GM19025 (cell line): ENCODE data around the gene PPP1R27.

Experiments
- ATAC-seq: cut with Tn5 transposase; IDR thresholded peaks from one replicate; pipeline ENCODE4 v1.9.1; 2021; ENCODE audit warnings: mild to moderate bottlenecking, low read depth, moderate library complexity; ENCODE audit not compliant: unreplicated experiment

PPP1R27 gene

GRCh38 chr17:81863123-81863675 is 28.3 kb upstream of the PPP1R27 start:
- ATAC-seq: no peak

DNA sequence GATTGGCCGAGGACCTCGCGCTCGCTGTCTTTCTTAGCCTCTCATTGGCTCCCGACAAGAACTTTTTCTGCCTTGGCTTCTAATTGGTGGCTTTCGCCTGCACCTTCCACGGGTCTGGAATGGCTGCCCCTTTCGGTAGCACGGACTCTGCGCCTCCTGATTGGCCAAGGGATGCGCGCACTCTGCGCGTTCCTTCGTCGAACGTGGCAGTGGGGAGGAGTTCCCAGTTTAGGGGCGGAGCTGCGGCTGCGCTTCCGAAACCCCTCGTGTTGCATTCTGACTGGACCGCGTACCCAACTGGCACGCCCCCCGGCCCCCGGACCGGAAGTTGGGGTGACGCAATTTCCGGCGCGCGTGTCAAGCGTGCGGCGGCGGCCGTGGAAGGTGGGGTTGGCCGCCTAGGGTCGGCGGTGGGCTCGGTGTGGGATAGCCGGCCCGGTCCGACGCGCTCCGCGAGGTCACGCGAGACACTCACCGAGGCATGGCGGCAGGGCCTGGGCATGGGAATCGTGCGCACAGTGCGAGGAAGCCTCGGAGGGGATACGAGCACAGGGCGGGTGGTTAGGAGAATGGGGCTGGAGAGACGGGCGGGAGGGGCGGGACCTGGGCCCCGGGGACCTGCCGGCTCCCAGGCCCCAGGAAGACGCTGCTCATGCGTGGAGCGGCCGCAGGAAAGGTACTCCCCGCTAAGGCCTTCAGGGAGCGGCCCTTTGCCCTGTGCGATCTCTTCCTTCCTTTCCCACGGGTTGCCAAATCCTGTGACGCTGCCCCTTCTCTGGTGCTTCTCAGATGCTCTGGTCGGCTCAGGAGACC is 26.1 kb upstream of the PPP1R27 start:
- peak; percentile 77 for ATAC-seq

DNA sequence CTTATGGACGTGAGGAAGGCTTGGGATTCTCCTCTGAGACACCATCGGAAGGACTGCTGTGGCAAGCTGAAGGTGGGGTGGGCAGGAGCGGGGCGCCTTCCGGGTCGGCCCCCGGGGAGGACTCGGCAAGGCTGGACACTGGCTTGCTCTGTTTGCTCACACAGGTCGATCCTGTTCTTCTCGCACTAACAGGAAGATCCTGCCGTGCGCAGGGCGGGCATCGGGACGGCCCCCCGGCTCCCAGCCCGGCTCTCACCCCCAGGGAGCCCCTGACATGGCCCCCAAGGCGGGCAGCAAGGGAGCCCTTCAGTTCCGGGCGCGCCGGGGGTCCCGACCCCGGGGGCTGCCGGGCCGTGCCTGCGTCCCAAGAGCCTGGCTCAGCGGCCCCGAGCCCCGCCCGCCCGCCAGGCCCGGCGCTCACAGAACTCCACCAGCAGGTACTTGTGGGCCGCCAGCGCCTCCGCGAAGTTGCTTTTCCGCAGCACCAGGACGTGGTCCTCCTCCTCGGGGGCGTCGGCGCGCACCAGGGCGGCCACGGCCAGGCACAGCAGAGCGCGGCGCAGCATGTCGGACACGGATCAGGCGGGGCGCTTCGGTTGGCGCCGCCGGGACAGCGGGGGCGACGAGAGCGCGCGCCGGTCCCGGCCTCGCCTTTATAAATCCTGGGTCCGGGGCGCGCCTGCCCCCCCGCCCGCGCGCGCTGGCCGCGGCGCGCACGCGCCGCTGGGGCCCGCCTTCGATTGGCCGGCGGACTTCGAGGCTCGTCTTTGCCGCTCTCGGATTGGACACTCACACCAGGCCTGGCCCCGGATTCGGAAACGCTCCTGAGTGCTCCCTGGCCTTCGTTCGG is 25.3 kb upstream of the PPP1R27 start, which contains the start of gene P4HB:
Gene P4HB, minus strand, starts transcription at position 630 of the 850 bp plus-strand sequence. Its CDS starts 64 bp downstream, at position 566.
- ATAC-seq: no peak

DNA sequence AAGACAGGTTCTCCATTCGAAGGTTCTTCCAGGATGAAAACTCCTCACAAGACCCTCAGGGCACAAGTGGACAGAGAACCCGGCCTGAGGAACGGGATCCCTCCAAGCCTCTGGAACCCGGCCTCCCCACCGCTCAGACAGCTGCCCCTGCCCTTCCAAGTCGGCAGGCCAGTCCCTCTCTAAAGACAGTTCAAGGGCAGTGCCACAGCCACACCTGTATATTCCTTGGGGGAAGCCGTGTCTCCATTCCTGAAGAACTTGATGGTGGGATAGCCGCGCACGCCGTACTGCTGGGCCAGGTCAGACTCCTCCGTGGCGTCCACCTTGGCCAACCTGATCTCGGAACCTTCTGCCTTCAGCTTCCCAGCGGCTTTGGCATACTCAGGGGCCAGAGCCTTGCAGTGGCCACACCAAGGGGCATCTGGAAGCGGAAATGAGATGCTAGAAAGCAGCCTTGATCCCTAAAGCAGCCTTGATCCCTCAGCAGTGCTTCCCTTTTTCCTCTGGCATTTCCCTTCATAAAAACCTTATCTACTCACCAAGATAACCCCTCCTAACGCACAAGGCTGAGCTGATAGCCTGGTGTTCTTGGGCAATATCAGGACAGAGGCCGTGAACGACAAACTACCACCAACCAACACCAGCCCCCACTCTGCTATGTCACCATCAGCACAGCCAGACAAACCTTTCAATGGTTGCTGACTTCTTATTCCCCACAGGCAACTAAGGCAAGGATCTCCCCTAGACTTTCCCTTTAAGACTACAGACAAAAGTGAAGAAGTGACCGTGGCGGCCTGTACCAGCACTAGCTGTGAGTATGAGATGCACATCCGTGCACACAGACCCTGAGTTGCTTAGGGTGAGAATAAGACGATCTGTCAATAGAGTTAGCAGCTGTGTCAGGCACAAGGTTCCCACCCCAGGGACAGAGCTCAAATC is 24.4 kb upstream of the PPP1R27 start:
- ATAC-seq: no peak

DNA sequence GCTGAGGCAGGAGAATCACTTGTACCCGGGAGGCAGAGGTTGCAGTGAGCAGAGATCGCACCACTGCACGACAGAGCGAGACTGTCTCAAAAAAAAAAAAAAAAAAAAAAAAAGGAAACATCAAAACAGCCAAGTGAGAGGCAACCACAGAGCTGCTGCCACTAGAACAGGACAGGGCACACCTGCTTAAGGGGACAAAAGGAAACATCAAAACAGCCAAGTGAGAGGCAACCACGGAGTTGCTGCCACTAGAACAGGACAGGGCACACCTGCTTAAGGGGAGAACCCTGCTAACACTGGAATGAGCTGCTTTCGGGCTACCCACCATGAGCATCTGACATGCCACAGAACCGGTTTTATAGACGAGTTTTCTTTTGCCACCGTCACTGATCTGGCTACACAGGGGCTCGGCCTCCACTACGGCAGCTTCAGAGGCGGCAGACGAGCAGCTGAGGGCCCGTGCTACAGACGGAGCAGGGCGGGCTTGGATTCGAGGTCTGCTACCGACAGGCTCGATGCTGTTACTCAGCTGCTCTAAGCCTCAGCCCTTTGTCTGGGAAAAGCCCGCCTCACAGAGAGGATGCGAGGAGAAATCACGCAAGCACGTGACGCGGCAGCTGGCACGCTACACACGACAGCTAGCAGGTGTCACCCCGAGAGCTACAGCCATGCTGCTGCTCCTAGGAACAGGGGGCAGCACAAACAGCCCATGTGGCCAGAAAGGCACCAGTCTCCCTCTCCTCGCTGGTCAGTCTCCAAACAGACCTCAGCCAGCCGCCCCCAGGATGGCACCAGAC is 23.5 kb upstream of the PPP1R27 start:
- no peak for ATAC-seq

DNA sequence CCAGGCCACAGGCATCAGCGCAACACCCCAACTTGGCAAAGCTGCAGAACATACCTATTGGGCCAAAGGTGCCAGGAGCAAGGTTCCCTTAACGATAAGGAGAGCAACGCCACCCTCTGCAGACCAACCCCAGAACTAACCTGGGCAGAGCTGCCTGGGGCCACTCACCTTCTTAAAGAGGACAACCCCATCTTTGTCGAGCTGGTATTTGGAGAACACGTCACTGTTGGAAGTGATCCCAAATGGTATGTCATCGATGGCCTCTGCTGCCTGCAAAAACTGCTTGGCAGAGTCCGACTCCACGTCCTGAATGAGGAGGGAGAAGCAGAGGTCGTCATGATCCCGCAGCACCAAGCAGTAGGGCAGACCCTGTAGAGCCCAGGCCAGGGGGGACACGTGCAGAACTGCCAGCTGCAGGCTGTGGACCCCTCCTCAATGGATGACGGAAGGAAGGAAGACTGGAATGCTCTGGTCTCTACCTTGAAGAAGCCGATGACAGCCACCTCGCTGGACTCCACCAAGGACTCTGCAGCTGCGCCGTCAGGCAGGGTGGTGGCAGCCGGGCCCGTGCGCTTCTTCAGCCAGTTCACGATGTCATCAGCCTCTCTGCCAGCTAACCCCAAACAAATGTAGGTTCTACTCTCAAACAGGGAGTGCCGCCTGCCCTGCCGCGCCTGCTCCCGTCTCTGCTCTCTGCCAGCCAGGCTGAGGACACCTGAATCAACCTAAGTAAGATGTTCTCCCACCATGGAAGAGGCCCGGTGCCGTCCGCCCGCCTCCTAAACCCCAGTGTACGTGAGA is 20.3 kb upstream of the PPP1R27 start:
- ATAC-seq: no peak

GRCh38 chr17:81852237-81852636 is 17.4 kb upstream of the PPP1R27 start:
- ATAC-seq: no peak

- no peak for ATAC-seq
Measured at GRCh38 chr17:81851423-81851822, 16.6 kb upstream of the PPP1R27 start.

GRCh38 chr17:81849457-81849856 is 14.6 kb upstream of the PPP1R27 start:
- no peak for ATAC-seq

DNA sequence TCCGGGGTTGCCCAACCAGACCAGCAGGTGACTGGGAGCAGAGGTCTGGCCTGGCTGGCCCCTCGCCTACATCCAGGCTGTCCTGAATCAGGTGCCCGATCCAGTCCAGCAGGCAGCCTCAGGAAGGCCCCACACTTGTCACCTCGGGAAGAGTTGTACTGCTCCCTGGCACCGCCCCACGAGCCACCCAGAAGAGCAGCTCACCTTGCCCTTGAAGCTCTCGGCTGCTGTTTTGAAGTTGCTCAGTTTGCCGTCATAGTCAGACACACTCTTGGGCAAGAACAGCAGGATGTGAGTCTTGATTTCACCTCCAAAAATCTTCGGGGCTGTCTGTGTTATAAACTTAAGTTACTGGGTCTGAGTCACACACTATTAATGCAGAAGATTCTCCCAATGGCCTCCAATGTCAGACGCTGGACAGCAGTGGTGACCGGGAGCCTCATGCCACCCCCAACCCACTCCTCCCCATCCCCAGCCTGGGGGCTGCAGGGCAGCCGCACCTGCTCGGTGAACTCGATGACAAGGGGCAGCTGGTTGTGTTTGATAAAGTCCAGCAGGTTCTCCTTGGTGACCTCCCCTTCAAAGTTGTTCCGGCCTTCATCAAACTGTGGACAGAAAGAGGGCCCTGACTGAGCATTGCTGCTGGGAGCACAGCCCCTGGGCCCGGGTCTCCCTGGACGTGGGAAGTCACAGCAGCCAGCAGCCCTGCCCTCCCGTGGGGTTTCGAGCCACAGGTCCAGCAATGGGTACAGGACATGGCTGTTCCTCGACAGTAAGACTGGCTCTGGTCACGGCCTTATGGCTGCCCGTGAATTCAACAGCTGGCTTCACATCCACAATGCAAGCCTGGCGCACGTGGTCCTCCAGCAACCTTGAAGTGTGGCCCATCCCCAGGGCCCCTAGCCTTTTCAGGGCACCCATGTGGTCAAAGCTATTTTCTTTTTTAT is 12.2 kb upstream of the PPP1R27 start:
- ATAC-seq: no peak

DNA sequence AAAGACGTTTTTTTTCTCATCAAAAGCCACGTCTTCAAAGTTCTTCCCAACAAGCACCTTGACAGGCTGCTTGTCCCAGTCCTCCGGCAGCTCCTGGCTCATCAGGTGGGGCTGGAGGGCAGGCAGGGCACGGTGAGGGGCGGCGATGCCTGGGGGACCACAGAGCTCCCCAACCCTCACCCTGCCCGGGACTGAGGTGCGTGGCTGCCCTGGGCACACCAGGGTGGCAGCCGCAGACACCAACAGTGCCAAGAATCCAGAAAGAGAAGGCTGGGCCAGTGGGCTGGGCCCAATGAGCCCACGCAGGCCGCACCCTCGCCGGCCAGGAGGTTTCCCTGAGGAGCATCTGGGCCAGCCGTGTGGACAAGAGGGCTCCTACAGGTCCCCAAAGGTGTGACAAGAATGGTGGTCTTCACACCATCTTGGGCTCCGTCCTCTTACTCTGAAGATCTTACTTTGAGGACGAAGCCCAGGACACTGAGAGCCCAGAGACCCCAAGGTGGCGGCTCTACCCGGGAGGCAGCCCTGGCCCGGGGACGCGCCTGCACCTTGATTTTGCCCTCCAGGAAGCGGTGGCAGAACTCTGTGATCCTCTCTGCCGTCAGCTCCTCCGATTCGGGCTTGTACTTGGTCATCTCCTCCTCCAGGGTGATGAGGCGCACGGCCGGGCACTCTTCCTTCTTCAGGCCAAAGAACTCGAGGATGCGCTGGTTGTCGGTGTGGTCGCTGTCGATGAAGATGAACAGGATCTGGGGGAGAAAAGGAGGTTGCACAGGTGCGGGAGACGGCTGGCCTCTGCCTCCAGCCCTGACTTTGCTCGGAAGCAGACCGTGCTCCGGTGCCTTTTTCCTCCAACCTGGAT is 11.3 kb upstream of the PPP1R27 start:
- no peak for ATAC-seq

DNA sequence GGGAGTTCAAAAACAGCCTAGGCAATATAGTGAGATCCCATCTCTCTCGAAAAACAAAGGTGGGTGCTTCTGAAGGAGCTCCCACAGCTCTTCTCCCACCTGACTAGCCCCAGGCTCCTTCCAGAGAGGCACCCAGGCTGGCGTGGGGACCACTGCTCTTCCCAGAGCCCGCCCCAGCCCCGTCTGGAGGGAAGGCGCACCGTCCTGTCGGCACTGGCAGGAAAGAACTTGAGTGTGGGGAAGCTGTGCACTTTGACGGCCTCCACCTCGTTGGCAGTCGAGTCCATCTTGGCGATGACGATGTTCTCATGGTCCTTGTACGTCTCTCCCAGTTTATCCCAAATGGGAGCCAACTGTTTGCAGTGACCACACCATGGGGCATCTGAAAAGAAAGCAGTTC is 10.5 kb upstream of the PPP1R27 start:
- no peak for ATAC-seq

GRCh38 chr17:81844887-81845286 is 10.0 kb upstream of the PPP1R27 start:
- ATAC-seq: no peak

DNA sequence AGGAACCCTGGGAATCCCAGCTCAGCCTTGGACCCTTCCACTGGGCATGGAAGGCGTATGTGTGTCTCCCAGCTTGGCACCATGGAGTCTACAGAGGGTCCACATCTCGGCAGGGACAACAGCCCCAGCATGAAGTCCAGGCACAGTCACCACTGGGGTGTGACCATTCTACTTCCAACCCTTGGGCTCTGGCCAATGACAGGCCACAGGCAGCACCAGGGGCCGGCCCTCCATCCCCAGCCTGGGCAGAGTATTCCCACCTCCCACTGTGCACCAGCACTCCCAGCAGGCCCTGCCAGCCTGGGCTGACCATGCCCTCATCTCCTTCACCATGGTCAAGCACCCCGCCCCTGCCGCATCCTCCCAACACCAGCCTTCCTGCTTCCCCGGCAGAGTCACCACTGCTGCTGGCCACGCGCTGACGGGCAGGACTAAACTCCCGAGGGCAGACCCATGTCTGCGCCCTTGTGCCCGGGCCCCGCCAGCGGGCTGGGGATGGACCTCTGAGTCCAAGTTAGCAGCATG is 9.5 kb upstream of the PPP1R27 start:
- no peak for ATAC-seq

GRCh38 chr17:81843713-81844326 is 9.0 kb upstream of the PPP1R27 start:
- no peak for ATAC-seq
